Thoracic aorta (tissue), 2 donors: ENCODE data around the gene TMEM86B. TPM values are rescaled to one million over a fixed set of nuclear protein-coding genes. Genes with fewer than 3 reads are reported as not detected.

ENCODE experiments used
- ATAC-seq: fragments of 150-250 bp; one replicate; pipeline ENCODE4 v1.8.0; 2017; ENCODE audit warnings: low read depth; ENCODE audit not compliant: insufficient number of reproducible peaks, low FRiP score
- DNase-seq: peaks from one replicate; pipeline ENCODE4 v3.0.0-alpha.2; 2020; ENCODE audit warnings: low spot score
- H3K27ac ChIP-seq, 2 donors: fragments of 200-600 bp; sonication (generic); 1 replicate in 1 of 2; 2 replicates in 1 of 2; pipeline ENCODE4 v1.5.1; 2016; ENCODE audit warnings: mild to moderate bottlenecking in 2 of 2, moderate library complexity in 2 of 2
- H3K27me3 ChIP-seq: fragments of 200-600 bp; sonication (generic); replicated peaks from 2 replicates; pipeline ENCODE4 v1.6.0; 2016; ENCODE audit warnings: mild to moderate bottlenecking; ENCODE audit not compliant: insufficient read depth
- H3K36me3 ChIP-seq: fragments of 200-600 bp; sonication (generic); one replicate; pipeline ENCODE4 v1.5.1; 2016
- H3K4me1 ChIP-seq, 2 donors: fragments of 200-600 bp; sonication (generic); 1 replicate in 1 of 2; 2 replicates in 1 of 2; pipeline versions ENCODE4 v1.5.1 to v1.6.0; 2016; ENCODE audit warnings: low read depth in 2 of 2, mild to moderate bottlenecking in 1 of 2; ENCODE audit not compliant: control insufficient read depth in 1 of 2
- H3K4me3 ChIP-seq: fragments of 200-600 bp; sonication (generic); 2 replicates; pipeline ENCODE4 v1.5.1; 2016; ENCODE audit warnings: mild to moderate bottlenecking
- H3K9me3 ChIP-seq: fragments of 200-600 bp; sonication (generic); 2 replicates; pipeline ENCODE4 v1.5.1; 2016
- total RNA-seq, 2 donors: library from RNA; depleted of rRNA; stranded (reverse); fragments of >200 nt; gene quantifications; one replicate each; pipeline versions ENCODE4 v1.1.0 to v1.2.3, GENCODE V29; 2016
- TF ChIP-seq, protein P1 (sequence below): fragments of 200-600 bp; sonication (generic); IDR thresholded peaks from one replicate; pipeline ENCODE4 v1.5.1; 2019; ENCODE audit warnings: antibody characterized with exemption

TMEM86B gene
- total RNA-seq, 2 donors from 2014 or later: 2.4 to 4.8 TPM

- Histone ChIP-seq H3K9me3 (no peaks in the 10 kb centered on the region), H3K27ac (no peak overlapping the region), H3K4me3 (no peak overlapping the region), H3K4me1 (no peaks in the 10 kb centered on the region), H3K36me3 (peaks cover 52% of the 10 kb centered on the region), H3K27me3 (no peaks in the 10 kb centered on the region)
- no peak for ATAC-seq
- no peak for DNase-seq
- TF ChIP-seq, protein P1, sequence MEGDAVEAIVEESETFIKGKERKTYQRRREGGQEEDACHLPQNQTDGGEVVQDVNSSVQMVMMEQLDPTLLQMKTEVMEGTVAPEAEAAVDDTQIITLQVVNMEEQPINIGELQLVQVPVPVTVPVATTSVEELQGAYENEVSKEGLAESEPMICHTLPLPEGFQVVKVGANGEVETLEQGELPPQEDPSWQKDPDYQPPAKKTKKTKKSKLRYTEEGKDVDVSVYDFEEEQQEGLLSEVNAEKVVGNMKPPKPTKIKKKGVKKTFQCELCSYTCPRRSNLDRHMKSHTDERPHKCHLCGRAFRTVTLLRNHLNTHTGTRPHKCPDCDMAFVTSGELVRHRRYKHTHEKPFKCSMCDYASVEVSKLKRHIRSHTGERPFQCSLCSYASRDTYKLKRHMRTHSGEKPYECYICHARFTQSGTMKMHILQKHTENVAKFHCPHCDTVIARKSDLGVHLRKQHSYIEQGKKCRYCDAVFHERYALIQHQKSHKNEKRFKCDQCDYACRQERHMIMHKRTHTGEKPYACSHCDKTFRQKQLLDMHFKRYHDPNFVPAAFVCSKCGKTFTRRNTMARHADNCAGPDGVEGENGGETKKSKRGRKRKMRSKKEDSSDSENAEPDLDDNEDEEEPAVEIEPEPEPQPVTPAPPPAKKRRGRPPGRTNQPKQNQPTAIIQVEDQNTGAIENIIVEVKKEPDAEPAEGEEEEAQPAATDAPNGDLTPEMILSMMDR: no peak
Measured at GRCh38 chr19:55245236-55245904, 16.8 kb upstream of the TMEM86B start.

DNA sequence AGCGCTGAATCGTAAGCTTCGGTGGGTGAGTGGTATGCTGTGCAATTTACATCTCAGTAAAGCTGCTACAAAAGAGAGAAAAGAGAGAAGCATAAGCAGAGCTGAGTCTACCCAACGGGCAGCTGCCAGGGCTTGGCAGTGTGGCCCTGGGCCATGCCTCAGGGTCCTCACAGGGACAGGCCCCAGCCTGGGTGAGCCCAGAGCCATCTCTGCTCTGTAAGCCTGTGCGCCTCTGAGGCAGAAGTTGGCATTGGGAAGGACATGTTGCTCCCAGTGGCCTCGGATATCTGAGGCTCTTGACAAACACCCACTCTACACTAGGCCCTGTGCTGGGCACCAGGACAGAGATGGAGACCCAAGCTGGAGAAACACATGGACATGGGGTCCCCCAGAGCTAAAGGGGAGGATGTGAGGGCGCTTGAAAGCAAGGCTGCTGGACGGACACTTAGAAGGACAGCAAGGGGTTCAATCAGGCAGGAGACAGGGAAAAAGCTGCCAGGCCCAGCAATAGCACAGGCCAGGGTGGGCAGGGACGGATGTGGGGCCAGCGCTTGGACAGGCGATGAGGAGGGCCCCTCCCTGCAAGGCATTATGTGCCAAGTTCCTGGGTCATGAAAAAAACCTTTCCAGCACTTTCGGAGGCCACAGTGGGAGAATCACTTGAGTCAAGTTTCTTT lies 15.6 kb upstream of the TMEM86B start:
- ATAC-seq (no peak), DNase-seq (no peak)
- no peaks in the 10 kb centered on the region for H3K27me3 ChIP-seq
- no peak overlapping the region for H3K4me3 ChIP-seq
- H3K9me3 ChIP-seq: no peaks in the 10 kb centered on the region
- no peaks in the 10 kb centered on the region for H3K4me1 ChIP-seq
- H3K36me3 ChIP-seq: peaks cover 64% of the 10 kb centered on the region
- no peak overlapping the region for H3K27ac ChIP-seq
- TF ChIP-seq, protein P1: no peak

DNA sequence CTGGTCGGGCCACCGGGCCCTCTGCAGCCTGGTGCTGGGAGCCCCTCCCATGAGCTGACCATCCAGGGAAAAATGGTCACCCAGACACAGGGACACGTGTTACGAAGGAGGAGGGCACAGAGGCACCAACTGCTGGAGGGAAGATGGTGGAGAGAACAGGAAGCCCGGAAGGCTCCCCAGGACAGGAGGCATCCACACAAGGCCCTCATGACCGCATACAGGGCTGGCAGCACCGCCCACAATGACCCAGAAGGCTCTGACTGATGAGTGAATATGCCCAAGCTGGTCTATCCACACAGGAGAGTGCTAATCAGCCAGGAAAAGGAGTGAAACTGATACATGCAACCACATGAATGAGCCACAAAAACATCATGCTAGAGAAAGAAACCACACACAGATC lies 14.0 kb upstream of the TMEM86B start:
- H3K36me3 ChIP-seq: peaks cover 80% of the 10 kb centered on the region
- no peak for DNase-seq

GRCh38 chr19:55241935-55242464 lies 13.4 kb upstream of the TMEM86B start:
- peaks cover 84% of the 10 kb centered on the region for H3K36me3 ChIP-seq
- ATAC-seq (no peak), DNase-seq (no peak)
- no peaks in the 10 kb centered on the region for H3K27me3 ChIP-seq
- H3K27ac ChIP-seq: no peak overlapping the region
- H3K4me1 ChIP-seq: no peaks in the 10 kb centered on the region
- TF ChIP-seq, protein P1: no peak
- no peaks in the 10 kb centered on the region for H3K9me3 ChIP-seq
- no peak overlapping the region for H3K4me3 ChIP-seq

More for the DNA sequence above, 14.0 kb upstream of the TMEM86B start:
- no peak for ATAC-seq
- no peak overlapping the region for H3K27ac ChIP-seq
- TF ChIP-seq, protein P1: no peak
- no peaks in the 10 kb centered on the region for H3K9me3 ChIP-seq
- no peaks in the 10 kb centered on the region for H3K27me3 ChIP-seq
- H3K4me1 ChIP-seq: no peaks in the 10 kb centered on the region
- H3K4me3 ChIP-seq: no peak overlapping the region

GRCh38 chr19:55241143-55241934 lies 12.8 kb upstream of the TMEM86B start:
- no peak overlapping the region for H3K27ac ChIP-seq
- H3K4me3 ChIP-seq: no peak overlapping the region
- H3K9me3 ChIP-seq: no peaks in the 10 kb centered on the region
- ATAC-seq (no peak), DNase-seq (no peak)
- TF ChIP-seq, protein P1: no peak
- H3K4me1 ChIP-seq: no peaks in the 10 kb centered on the region
- peaks cover 85% of the 10 kb centered on the region for H3K36me3 ChIP-seq
- no peaks in the 10 kb centered on the region for H3K27me3 ChIP-seq
